Transverse colon (tissue), 4 donors: ENCODE results near the gene PHF21A. TPM values are rescaled to one million over a fixed set of nuclear protein-coding genes. Genes with fewer than 3 reads are reported as not detected.

Experiments used
- DNase-seq: peaks from one replicate; pipeline ENCODE4 v3.0.0-alpha.2; 2019
- H3K27ac ChIP-seq, 4 donors: fragments of 200-600 bp; sonication (generic); 2 replicates each; pipeline ENCODE4 v1.5.1; 2016 to 2018; ENCODE audit warnings: inconsistent platforms in 4 of 4
- H3K27me3 ChIP-seq: fragments of 200-600 bp; sonication (generic); 2 replicates; pipeline ENCODE4 v1.5.1; 2017; ENCODE audit warnings: inconsistent platforms
- H3K36me3 ChIP-seq, 4 donors: fragments of 200-600 bp; sonication (generic); 2 replicates each; pipeline ENCODE4 v1.5.1; 2017 to 2019; ENCODE audit warnings: inconsistent platforms in 4 of 4
- H3K4me1 ChIP-seq, 4 donors: fragments of 200-600 bp; sonication (generic); 2 replicates each; pipeline ENCODE4 v1.5.1; 2017 to 2020; ENCODE audit warnings: inconsistent platforms in 4 of 4
- H3K4me3 ChIP-seq, 4 donors: fragments of 200-600 bp; sonication (generic); 1 replicate in 1 of 4; 2 replicates in 3 of 4; pipeline versions ENCODE4 v1.5.1 to v1.6.1; 2017 to 2019; ENCODE audit warnings: inconsistent platforms in 4 of 4
- H3K9me3 ChIP-seq, 2 donors: fragments of 200-600 bp; sonication (generic); 2 replicates each; pipeline ENCODE4 v1.5.1; 2017 to 2019; ENCODE audit warnings: inconsistent platforms in 2 of 2
- EP300 ChIP-seq: sonication (generic); formaldehyde crosslinking; IDR thresholded peaks from one replicate; pipeline ENCODE4 v1.6.1; 2017; ENCODE audit warnings: antibody characterized with exemption, low read depth
- POLR2A ChIP-seq: fragments of 450-650 bp; IDR thresholded peaks from one replicate; pipeline ENCODE4 v1.6.1; 2016; ENCODE audit warnings: antibody characterized with exemption, mild to moderate bottlenecking, moderate library complexity
- POLR2AphosphoS5 ChIP-seq, 3 donors: sonication (generic); formaldehyde crosslinking; IDR thresholded peaks; one replicate each; pipeline ENCODE4 v1.6.1; 2016; ENCODE audit warnings: antibody characterized with exemption in 3 of 3
- WGBS, 2 donors: methylation state at CpG; one replicate each; pipeline ENCODE4 v1.1.5; 2018; ENCODE audit warnings: low coverage in 1 of 2; 5-methylcytosine and 5-hydroxymethylcytosine counted together
- in situ Hi-C, 4 donors: fragments of 200-750 bp; cut with MboI; loops; one replicate each; pipeline versions ENCODE4 v1.15.0 to v1.15.1; 2017; ENCODE audit warnings: low sequenced_read_pairs in 3 of 4, low pct_ligation_motif_present in 1 of 4, low pct_unique_long_range_greater_than_20kb in 1 of 4
- intact Hi-C: fragments of 100-400 bp; cut with DNase I; formaldehyde crosslinking; loops from one replicate; pipeline ENCODE4 v1.15.1; 2023; ENCODE audit warnings: low total_unique reads
- total RNA-seq, 4 donors: library from RNA; depleted of rRNA; stranded (reverse); fragments of >200 nt; gene quantifications; one replicate each; pipeline ENCODE4 v1.1.0, GENCODE V29; 2016
- TF ChIP-seq, protein P1 (sequence below), 5 experiments: fragments of 200-600 bp in 3 of 5; fragments of 450-650 bp in 2 of 5; sonication (generic) in 3 of 5; IDR thresholded peaks; 1 replicate in 2 of 5; 2 replicates in 3 of 5; pipeline ENCODE4 v1.5.1; 2016 to 2017; ENCODE audit warnings: antibody characterized with exemption in 5 of 5, inconsistent platforms in 3 of 5, mild to moderate bottlenecking in 2 of 5, moderate library complexity in 1 of 5

Gene PHF21A
- total RNA-seq, 4 donors from 2014 or later = 18.6 to 57.2 (median 40.2) TPM

DNA sequence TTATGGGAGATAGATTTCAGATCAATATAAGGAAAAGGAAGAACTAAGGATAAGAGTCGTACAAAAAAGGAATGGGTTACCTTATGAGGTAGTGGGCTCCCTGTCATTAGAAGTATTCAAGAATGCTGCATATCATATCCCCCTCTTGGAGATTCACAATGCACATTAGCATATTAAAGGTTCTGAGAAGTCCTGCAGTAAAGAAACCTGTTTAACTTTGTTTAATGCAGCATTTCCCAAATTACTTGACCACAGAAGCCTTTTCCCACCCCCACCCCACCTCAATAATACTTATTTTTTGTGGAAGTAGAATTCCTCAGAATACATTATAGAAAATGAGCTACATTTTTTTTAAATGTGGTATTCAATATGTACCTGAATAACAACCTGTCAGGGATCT is 30.9 kb downstream of the PHF21A start:
- DNase-seq = no peak
- Histone ChIP-seq H3K36me3 (peaks cover 0 to 11% (median 3%) of the 10 kb centered on the region in 4 donors), H3K4me1 (no peaks in the 10 kb centered on the region), H3K4me3 (no peak overlapping the region), H3K27ac (no peak overlapping the region), H3K9me3 (no peaks in the 10 kb centered on the region), H3K27me3 (no peaks in the 10 kb centered on the region)
- in situ Hi-C loops (no loop called here), intact Hi-C loops (no loop called here)
- TF ChIP-seq, protein P1, sequence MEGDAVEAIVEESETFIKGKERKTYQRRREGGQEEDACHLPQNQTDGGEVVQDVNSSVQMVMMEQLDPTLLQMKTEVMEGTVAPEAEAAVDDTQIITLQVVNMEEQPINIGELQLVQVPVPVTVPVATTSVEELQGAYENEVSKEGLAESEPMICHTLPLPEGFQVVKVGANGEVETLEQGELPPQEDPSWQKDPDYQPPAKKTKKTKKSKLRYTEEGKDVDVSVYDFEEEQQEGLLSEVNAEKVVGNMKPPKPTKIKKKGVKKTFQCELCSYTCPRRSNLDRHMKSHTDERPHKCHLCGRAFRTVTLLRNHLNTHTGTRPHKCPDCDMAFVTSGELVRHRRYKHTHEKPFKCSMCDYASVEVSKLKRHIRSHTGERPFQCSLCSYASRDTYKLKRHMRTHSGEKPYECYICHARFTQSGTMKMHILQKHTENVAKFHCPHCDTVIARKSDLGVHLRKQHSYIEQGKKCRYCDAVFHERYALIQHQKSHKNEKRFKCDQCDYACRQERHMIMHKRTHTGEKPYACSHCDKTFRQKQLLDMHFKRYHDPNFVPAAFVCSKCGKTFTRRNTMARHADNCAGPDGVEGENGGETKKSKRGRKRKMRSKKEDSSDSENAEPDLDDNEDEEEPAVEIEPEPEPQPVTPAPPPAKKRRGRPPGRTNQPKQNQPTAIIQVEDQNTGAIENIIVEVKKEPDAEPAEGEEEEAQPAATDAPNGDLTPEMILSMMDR (IDR thresholded peaks at IDR 0.05) = no peak
- no peak for TF ChIP-seq POLR2AphosphoS5 (IDR thresholded peaks at IDR 0.05)
- TF ChIP-seq POLR2A = no peak
- TF ChIP-seq EP300 = no peak
- WGBS, 2 donors = 82 to 88% methylated on average over 1 of the region's 1 CpG

DNA sequence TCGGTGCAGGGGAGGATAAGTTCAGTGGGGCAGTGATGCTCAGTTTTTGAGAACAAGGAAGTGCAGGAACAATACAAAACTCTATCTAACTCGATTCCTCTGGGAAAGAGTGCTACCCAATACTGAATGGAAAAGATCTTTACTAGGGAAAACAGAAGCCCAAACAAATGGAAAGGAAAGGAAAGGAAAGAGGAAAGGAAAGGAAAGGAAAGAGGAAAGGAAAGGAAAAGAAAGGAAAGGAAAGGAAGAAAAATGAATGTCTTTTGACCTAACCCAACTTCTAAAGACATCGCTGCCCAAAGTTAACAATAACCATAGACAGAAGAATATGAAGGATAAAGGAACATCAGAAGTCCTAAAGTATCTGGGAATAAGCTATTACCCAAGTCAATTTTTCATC is 41.6 kb downstream of the PHF21A start:
- 93 to 94% methylated on average over 3 of the region's 3 CpGs for WGBS, 2 donors
- intact Hi-C loops = no loop called here

DNA sequence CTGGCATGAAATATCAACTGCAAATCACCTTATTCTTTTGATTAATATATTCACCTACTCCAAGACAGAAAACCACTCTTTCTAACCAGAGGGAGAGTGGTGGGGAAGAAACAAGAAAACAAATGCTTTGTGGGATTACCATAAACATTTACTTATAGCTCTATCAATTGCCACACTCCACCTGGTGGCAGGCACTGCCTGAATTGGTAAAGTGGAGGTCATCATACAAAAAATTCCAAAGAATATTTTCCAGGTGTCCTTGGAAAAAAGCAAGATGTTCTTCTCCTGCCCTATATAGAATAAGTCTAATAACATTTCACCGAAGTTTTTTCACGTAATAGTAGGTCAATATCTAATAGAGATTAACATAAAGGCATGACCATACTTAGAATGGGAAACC is 45.3 kb downstream of the PHF21A start:
- Histone ChIP-seq H3K27me3 (no peaks in the 10 kb centered on the region), H3K4me1 (no peaks in the 10 kb centered on the region), H3K27ac (no peak overlapping the region), H3K36me3 (peaks cover 0 to 11% (median 4%) of the 10 kb centered on the region in 4 donors), H3K4me3 (no peak overlapping the region), H3K9me3 (no peaks in the 10 kb centered on the region)
- in situ Hi-C loops (no loop called here), intact Hi-C loops (no loop called here)
- WGBS, 2 donors = 89 to 97% methylated on average over 2 of the region's 2 CpGs
- no peak for DNase-seq
- TF ChIP-seq POLR2A (no peak), POLR2AphosphoS5 (IDR thresholded peaks at IDR 0.05) (no peak), EP300 (no peak)
- TF ChIP-seq, protein P1 (IDR thresholded peaks at IDR 0.05) = no peak

More for the DNA sequence above, 41.6 kb downstream of the PHF21A start:
- Histone ChIP-seq H3K9me3 (no peaks in the 10 kb centered on the region), H3K4me3 (no peak overlapping the region), H3K27me3 (no peaks in the 10 kb centered on the region), H3K27ac (no peak overlapping the region), H3K36me3 (peaks cover 0 to 21% (median 9%) of the 10 kb centered on the region in 4 donors), H3K4me1 (no peaks in the 10 kb centered on the region)
- TF ChIP-seq POLR2A = no peak
- TF ChIP-seq, protein P1 (IDR thresholded peaks at IDR 0.05) = no peak
- TF ChIP-seq EP300 = no peak
- TF ChIP-seq POLR2AphosphoS5 (IDR thresholded peaks at IDR 0.05) = no peak
- no peak for DNase-seq
- in situ Hi-C loops = no loop called here

DNA sequence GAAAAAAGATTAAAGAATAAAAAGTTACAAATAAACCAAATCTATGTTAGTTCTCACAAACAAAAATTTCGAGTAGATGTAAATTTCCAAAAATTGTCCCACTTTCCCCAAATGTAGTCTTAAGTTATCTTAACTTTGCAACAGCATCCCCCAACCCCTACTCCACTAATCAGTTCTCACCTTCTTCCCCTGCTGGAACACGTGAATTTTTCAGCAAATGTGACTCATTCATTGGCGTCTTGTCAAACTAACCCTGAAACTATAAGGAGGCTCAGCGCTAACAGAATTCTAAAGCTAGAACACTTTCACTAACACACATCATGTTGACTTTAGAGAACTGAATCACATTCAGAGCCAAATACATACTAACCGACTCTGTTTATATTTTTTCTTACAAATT is 46.1 kb downstream of the PHF21A start:
- Histone ChIP-seq H3K4me3 (no peak overlapping the region), H3K36me3 (peaks cover 0 to 11% (median 4%) of the 10 kb centered on the region in 4 donors), H3K27me3 (no peaks in the 10 kb centered on the region), H3K27ac (no peak overlapping the region), H3K4me1 (no peaks in the 10 kb centered on the region), H3K9me3 (no peaks in the 10 kb centered on the region)
- intact Hi-C loops (no loop called here), in situ Hi-C loops (no loop called here)
- WGBS, 2 donors = 50 to 63% methylated on average over 5 of the region's 5 CpGs
- no peak for TF ChIP-seq POLR2A
- DNase-seq = no peak

DNA sequence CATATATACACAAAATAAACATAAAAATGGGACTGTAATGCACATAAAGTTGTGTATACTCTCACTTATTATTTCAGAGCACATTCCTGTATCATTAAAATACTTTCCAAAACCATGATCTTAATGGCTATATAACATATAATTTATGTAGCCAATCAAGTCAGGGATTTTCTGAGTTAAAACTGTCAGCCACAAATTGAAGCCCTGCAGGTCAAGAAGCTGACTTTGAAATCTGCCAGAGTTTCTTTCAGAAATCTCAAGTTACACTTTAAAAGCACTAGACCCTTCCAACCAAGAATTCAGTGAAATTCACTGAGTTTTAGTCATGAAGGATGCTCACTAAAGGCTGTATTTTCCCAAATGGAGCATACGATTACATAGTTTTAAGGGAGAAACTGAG is 47.6 kb downstream of the PHF21A start:
- TF ChIP-seq, protein P1 (IDR thresholded peaks at IDR 0.05) = no peak
- Histone ChIP-seq H3K4me3 (no peak overlapping the region), H3K27me3 (no peaks in the 10 kb centered on the region), H3K4me1 (no peaks in the 10 kb centered on the region), H3K36me3 (peaks cover 0 to 11% (median 4%) of the 10 kb centered on the region in 4 donors), H3K9me3 (no peaks in the 10 kb centered on the region), H3K27ac (no peak overlapping the region)
- no peak for DNase-seq
- intact Hi-C loops = no loop called here
- in situ Hi-C loops = no loop called here
- 97 to 100% methylated on average over 1 of the region's 1 CpG for WGBS, 2 donors
